ENCODE measurements around the gene STRAP. TPM values are rescaled to one million over a fixed set of nuclear protein-coding genes. Genes with fewer than 3 reads are reported as not detected.

Gene STRAP
- total RNA-seq, 4 donors from 2014 or later = 24.5 to 45.4 (median 37.7) TPM

GRCh38 chr12:15839682-15840081 lies 42.5 kb upstream of the STRAP start:
- Histone ChIP-seq H3K27me3 (no peaks in the 10 kb centered on the region), H3K9me3 (no peaks in the 10 kb centered on the region), H3K36me3 (no peaks in the 10 kb centered on the region), H3K4me1 (peaks cover 4% of the 10 kb centered on the region), H3K27ac (no peak overlapping the region), H3K4me3 (no peak overlapping the region)
- no peak for DNase-seq (ENCODE audit: low spot score in 2 of 2)
- TF ChIP-seq POLR2A (IDR thresholded peaks at IDR 0.05) = no peak
- TF ChIP-seq EP300 (IDR thresholded peaks at IDR 0.05) = no peak
- TF ChIP-seq POLR2AphosphoS5 (IDR thresholded peaks at IDR 0.05) = no peak
- TF ChIP-seq, protein P1, sequence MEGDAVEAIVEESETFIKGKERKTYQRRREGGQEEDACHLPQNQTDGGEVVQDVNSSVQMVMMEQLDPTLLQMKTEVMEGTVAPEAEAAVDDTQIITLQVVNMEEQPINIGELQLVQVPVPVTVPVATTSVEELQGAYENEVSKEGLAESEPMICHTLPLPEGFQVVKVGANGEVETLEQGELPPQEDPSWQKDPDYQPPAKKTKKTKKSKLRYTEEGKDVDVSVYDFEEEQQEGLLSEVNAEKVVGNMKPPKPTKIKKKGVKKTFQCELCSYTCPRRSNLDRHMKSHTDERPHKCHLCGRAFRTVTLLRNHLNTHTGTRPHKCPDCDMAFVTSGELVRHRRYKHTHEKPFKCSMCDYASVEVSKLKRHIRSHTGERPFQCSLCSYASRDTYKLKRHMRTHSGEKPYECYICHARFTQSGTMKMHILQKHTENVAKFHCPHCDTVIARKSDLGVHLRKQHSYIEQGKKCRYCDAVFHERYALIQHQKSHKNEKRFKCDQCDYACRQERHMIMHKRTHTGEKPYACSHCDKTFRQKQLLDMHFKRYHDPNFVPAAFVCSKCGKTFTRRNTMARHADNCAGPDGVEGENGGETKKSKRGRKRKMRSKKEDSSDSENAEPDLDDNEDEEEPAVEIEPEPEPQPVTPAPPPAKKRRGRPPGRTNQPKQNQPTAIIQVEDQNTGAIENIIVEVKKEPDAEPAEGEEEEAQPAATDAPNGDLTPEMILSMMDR (IDR thresholded peaks at IDR 0.05) = no peak

- Histone ChIP-seq H3K36me3 (no peaks in the 10 kb centered on the region), H3K27me3 (no peaks in the 10 kb centered on the region), H3K27ac (no peak overlapping the region), H3K4me3 (no peak overlapping the region), H3K4me1 (peaks cover 10% of the 10 kb centered on the region), H3K9me3 (no peaks in the 10 kb centered on the region)
- DNase-seq (ENCODE audit: low spot score in 2 of 2) = no peak
- TF ChIP-seq POLR2AphosphoS5 (IDR thresholded peaks at IDR 0.05) (no peak), POLR2A (IDR thresholded peaks at IDR 0.05) (no peak)
- WGBS = 85% methylated on average over 3 of the region's 3 CpGs
Measured at GRCh38 chr12:15842108-15842507, 40.1 kb upstream of the STRAP start.

DNA sequence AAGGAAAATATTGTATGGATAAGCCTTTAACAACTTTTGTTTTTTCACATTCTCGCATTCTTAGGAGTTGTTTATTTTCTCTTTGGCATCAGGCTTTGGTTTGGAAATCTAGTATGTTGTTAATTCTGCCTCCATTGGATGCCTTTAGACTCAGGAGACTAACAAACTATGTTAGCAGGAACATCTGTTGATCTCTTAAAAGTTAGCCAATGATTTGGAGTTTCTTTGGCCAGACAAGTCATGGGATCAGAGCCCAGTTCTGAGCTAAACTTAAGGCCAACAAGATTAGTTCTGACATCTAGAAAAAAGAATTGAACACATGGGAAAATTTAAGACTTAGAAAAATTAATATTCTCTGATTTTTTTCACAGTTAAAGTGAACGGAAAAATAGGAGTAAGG lies 35.3 kb upstream of the STRAP start:
- DNase-seq (ENCODE audit: low spot score in 2 of 2) = no peak
- TF ChIP-seq, protein P1 (IDR thresholded peaks at IDR 0.05) = no peak
- TF ChIP-seq POLR2AphosphoS5 (IDR thresholded peaks at IDR 0.05) (no peak), POLR2A (IDR thresholded peaks at IDR 0.05) (no peak), EP300 (IDR thresholded peaks at IDR 0.05) (no peak)
- Histone ChIP-seq H3K36me3 (no peaks in the 10 kb centered on the region), H3K27ac (no peak overlapping the region), H3K4me1 (peaks cover 6% of the 10 kb centered on the region), H3K4me3 (no peak overlapping the region), H3K9me3 (no peaks in the 10 kb centered on the region), H3K27me3 (no peaks in the 10 kb centered on the region)
- WGBS = 67% methylated on average over 2 of the region's 2 CpGs

DNA sequence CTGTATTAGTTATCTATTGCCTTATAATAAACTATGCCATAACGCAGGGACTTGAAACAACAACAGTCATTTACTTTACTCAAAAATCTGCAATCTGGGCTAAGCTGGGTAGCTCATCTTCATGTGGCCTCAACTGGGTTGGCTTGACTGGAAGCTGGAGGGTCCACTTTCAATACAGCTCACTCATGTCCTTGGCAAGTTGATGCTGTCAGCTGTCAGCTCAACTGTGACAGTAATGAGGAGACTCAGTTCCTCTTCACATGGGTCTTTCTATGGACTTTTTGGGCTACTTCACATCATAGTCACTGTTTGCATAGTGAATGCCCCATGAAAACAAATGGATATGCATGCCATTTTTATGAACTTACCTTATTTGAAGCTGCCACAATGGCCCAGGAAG lies 33.6 kb upstream of the STRAP start:
- H3K27ac ChIP-seq = no peak overlapping the region
- H3K36me3 ChIP-seq = no peaks in the 10 kb centered on the region
- TF ChIP-seq POLR2A (IDR thresholded peaks at IDR 0.05) (no peak), EP300 (IDR thresholded peaks at IDR 0.05) (no peak)
- TF ChIP-seq, protein P1 (IDR thresholded peaks at IDR 0.05) = no peak
- DNase-seq (ENCODE audit: low spot score in 2 of 2) = no peak
- H3K4me3 ChIP-seq = no peak overlapping the region
- WGBS = 92% methylated on average over 1 of the region's 1 CpG
- H3K9me3 ChIP-seq = no peaks in the 10 kb centered on the region
- no peaks in the 10 kb centered on the region for H3K27me3 ChIP-seq
- peaks cover 6% of the 10 kb centered on the region for H3K4me1 ChIP-seq

- H3K4me1 ChIP-seq = peaks cover 8% of the 10 kb centered on the region
- 63% methylated on average over 3 of the region's 3 CpGs for WGBS
- no peak for DNase-seq (ENCODE audit: low spot score in 2 of 2)
Measured at GRCh38 chr12:15851045-15851620, 31.1 kb upstream of the STRAP start.

More at GRCh38 chr12:15851045-15851620, 31.1 kb upstream of the STRAP start:
- Histone ChIP-seq H3K36me3 (no peaks in the 10 kb centered on the region), H3K4me3 (no peak overlapping the region), H3K9me3 (no peaks in the 10 kb centered on the region), H3K27me3 (no peaks in the 10 kb centered on the region), H3K27ac (no peak overlapping the region)
- TF ChIP-seq, protein P1 (IDR thresholded peaks at IDR 0.05) = no peak
- TF ChIP-seq POLR2AphosphoS5 (IDR thresholded peaks at IDR 0.05) (no peak), EP300 (IDR thresholded peaks at IDR 0.05) (no peak), POLR2A (IDR thresholded peaks at IDR 0.05) (no peak)
